Right lobe of liver (tissue), 4 donors: ENCODE results near the gene DIABLO.

Experiments
- CTCF ChIP-seq, 4 donors: fragments of 200-600 bp in 3 of 4; fragments of 450-650 bp in 1 of 4; IDR thresholded peaks; one replicate each; pipeline versions ENCODE4 v1.5.1 to v1.8.0; 2016 to 2022; ENCODE audit warnings: antibody characterized with exemption in 4 of 4, mild to moderate bottlenecking in 2 of 4
- POLR2A ChIP-seq: fragments of 450-650 bp; IDR thresholded peaks from one replicate; pipeline ENCODE4 v1.6.1; 2017; ENCODE audit warnings: antibody characterized with exemption, mild to moderate bottlenecking
- donor health status: DM: no; HTN: no; CAD: no.
- donor health status: DM: no; HTN: no; CAD: no.
- donor health status: DM: no; HTN: yes; CAD: no.

DNA sequence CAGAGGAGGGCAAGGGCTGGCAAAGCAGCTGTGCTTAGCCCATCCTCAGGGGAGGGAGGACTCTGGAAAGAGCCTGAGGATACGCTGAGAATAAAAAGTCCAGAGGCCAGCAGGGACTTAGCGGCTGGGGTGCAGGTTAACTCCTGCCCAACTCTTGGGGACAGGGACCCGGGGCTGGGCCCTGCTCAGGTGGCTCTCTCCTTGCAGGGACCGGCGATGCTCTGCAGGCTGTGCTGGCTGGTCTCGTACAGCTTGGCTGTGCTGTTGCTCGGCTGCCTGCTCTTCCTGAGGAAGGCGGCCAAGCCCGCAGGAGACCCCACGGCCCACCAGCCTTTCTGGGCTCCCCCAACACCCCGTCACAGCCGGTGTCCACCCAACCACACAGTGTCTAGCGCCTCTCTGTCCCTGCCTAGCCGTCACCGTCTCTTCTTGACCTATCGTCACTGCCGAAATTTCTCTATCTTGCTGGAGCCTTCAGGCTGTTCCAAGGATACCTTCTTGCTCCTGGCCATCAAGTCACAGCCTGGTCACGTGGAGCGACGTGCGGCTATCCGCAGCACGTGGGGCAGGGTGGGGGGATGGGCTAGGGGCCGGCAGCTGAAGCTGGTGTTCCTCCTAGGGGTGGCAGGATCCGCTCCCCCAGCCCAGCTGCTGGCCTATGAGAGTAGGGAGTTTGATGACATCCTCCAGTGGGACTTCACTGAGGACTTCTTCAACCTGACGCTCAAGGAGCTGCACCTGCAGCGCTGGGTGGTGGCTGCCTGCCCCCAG lies 19.6 kb downstream of the DIABLO start:
- TF ChIP-seq POLR2A (no peak), CTCF (IDR thresholded peaks at IDR 0.05) (no peak)
